Islet of Langerhans (tissue), 1 donor: ENCODE results near the gene GJB5.

ENCODE experiments used
- FAIRE-seq: peaks from one replicate; lab custom pipeline; 2011; peaks lifted over from hg19 to GRCh38; lab: Jason Lieb, UNC

Gene GJB5

DNA sequence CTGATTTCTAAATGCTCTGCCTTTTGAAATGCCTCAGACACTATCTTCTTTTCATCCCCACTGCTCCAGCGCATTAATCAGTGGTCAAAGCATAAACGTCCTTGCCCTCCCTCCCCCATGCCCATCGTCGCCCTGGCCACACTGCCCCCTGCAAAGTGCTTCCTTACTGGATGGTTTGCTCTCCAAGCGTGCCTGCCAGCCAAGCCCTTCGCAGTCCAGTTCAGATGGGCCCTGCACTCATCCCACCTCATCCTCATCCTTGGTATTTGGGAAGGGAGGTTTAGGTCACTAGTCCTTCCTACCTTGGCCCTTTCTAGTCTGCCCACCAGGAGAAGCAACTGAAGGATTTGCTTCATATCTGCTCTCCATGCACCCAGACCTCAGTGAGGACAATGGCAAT is 41.1 kb downstream of the GJB5 start:
- FAIRE-seq: no peak

DNA sequence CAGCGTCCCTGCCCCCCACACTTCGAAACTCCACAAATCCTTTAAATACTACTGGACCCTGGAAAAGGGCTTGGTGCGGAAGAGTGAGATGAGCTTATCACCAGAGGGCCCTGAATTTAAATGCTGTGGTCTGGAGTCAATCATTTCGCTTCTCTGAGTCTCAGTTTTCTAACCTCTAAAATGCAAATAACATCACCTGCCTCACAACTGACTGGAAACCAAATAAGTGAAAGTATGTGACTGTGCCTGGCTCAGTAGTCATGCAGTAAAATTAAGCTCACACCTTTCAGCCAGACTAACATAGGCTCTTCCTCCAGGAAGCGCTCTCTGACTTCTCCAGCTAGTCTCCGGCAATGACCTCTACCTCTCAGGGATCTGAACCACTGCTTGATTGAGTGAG is 42.1 kb downstream of the GJB5 start:
- FAIRE-seq: no peak

DNA sequence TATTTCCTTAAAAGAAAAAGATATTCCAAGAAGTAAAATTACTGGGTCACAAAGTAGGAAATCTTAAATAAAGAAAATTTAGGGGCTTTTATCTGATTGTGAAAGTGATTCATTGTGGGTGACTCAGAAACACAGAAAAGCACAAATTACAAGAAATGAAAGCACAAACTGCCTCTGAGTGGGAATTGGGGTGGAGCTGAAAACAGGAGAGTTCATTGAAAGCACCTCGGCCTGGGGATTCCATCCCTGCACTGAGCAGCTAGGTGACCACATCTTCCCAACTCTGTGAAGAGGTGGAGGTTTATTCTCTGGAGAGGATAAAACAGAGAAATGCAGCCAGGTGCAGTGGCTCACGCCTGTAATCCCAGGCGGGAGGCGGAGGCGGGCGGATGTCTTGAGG is 45.4 kb downstream of the GJB5 start:
- FAIRE-seq: no peak

DNA sequence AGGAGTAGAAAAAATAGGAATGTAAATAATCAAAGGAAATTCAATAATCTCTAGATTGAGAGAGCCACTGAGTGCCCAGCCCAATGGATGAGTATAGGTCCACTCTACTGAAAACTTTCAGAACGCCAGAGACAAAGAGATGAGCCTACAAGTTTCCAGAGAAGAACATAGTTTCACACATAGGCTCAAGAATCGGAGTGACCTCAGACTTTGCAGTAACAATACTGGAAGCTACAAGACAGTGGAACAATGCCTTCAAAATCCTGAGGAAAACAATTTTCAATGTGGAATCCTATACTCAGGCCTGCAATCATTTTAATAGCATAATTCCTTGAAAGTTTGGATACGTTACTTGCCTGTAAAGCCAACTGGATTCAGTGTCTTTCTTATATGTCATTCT is 48.9 kb downstream of the GJB5 start:
- no peak for FAIRE-seq

DNA sequence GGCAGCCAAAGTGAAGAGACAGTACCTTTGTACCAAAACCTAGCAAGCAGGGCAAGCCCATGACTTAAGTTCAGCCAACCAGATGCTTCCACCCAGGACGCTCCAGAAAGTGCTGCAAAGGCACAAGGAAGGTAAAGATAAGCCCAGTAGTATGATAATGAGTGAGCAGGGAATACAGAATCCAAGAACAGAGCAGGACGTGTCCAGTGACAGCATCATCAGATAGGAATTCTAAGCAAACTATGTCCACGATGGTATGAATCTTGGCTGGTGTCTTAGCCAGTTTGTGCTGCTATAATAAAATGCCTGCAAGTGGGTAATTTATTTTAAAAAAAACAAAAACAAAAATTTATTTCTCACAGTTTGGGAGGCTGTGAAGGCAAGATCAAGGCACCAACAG is 51.5 kb downstream of the GJB5 start:
- FAIRE-seq: no peak
